ENCODE data around the gene DUSP7.

DUSP7 gene

DNA sequence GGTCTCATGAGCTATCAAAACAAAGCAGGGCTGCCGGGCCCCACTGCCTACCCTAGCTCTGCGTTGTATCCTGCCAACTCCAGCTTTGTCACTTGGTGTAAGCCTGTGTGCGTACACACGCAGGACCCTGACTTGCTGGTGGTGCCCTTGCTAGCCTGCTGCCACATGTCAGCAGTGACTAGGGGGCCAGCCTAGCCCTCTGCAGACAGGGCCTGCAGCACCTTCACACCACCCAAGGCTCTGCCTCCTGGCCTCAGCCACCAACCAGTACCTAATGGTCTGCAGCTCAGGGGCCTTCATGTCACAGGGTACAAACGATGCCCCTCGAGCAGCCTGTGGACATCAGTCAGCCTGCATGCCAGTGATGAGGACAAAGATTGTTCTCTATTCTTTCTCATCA is 30.1 kb upstream of the DUSP7 start:
- no peaks in the 10 kb centered on the region for H3K9me3 ChIP-seq (ENCODE audit: control insufficient read depth in 1 of 2, low read length in 2 of 2)
- no peak overlapping the region for H3K4me3 ChIP-seq (ENCODE audit: low read depth in 1 of 2, low read length in 2 of 2)
- H3K27ac ChIP-seq (ENCODE audit: low read depth, low read length), result no peak overlapping the region
- no peaks in the 10 kb centered on the region for H3K27me3 ChIP-seq (ENCODE audit: control insufficient read depth in 1 of 2, insufficient read depth in 2 of 2, low read length in 2 of 2)
- H3K4me1 ChIP-seq (ENCODE audit: control insufficient read depth in 1 of 2, insufficient read depth in 2 of 2, low read length in 2 of 2), result peaks cover 0 to 5% of the 10 kb centered on the region in 2 donors
- H3K9ac ChIP-seq (ENCODE audit: low read depth in 1 of 2, low read length in 2 of 2), result no peak overlapping the region
- peaks cover 0 to 3% of the 10 kb centered on the region in 2 donors for H3K36me3 ChIP-seq (ENCODE audit: control insufficient read depth in 1 of 2, insufficient read depth in 2 of 2, low read length in 2 of 2)

DNA sequence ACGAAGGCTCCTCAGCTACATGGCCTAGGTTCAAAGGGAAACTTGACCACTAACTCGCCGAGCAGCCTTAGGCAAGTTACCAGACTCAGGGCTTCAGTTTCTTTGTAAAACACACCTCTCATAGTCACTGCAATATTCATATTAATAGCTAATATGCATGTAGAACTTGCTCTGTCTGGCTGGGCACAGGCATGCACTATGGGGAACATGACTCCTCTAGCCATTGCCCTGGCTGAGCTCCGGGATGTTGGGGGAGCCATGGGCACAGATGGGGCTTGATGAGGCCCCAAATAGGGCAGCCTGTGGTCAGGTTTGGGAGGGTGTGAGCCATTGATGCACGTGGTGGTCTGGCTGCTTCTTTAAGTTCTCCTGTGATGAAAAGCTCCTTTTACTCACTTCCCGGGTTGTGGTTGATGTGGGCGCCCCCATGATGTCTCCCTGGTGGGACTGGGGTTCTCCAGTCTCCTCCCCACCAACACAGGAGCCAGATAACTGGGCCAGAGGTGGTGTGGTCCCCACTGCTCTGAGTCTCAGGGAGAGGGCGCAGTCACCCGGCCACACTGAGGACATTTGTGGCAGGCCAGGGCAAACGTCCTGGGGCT is 29.4 kb upstream of the DUSP7 start:
- no peak overlapping the region for H3K27ac ChIP-seq (ENCODE audit: low read depth, low read length)

DNA sequence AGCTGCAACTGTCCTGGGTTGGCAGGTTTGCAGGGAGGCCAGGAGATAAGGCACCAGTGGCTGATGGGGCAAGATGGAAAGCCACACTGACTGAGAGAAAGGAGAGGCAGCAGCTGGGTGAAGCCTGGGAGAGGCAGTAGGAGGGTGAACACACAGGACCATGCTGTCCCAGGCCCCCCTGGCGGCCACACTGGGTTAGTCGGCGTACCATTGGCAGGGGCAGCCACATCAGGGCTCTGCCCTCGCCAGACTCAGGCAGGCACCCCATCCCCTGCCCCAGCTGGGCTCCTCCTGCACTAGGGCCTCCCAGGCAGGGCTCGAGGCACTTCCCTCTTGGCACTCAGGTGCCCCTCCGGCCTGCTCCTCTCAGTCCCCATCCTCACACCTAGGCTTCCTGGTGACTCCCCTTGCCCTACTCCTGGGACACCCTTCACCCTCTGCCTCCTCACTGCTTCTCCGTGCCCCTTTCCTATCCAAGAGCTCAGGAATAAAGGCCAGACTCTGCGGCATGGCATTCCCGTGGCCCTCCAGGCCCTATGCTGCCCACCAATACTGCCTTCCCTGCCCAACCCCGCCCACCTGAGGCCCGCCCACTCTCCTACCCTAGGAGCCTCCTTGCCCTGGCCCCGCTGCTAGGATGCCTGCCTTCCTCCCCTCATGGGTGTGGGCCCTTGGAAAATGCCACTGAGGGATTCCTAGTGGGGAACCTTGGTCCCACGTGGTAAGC is 28.7 kb upstream of the DUSP7 start:
- H3K9me3 ChIP-seq (ENCODE audit: control insufficient read depth in 1 of 2, low read length in 2 of 2), result no peaks in the 10 kb centered on the region
- H3K27ac ChIP-seq (ENCODE audit: low read depth, low read length), result no peak overlapping the region
- no peak overlapping the region for H3K9ac ChIP-seq (ENCODE audit: low read depth in 1 of 2, low read length in 2 of 2)
- H3K4me1 ChIP-seq (ENCODE audit: control insufficient read depth in 1 of 2, insufficient read depth in 2 of 2, low read length in 2 of 2), result peaks cover 0 to 5% of the 10 kb centered on the region in 2 donors
- H3K4me3 ChIP-seq (ENCODE audit: low read depth in 1 of 2, low read length in 2 of 2), result no peak overlapping the region
- peaks cover 0 to 3% of the 10 kb centered on the region in 2 donors for H3K36me3 ChIP-seq (ENCODE audit: control insufficient read depth in 1 of 2, insufficient read depth in 2 of 2, low read length in 2 of 2)
- no peaks in the 10 kb centered on the region for H3K27me3 ChIP-seq (ENCODE audit: control insufficient read depth in 1 of 2, insufficient read depth in 2 of 2, low read length in 2 of 2)

More for the DNA sequence above, 29.4 kb upstream of the DUSP7 start:
- Histone ChIP-seq H3K27me3 (ENCODE audit: control insufficient read depth in 1 of 2, insufficient read depth in 2 of 2, low read length in 2 of 2) (no peaks in the 10 kb centered on the region), H3K9me3 (ENCODE audit: control insufficient read depth in 1 of 2, low read length in 2 of 2) (no peaks in the 10 kb centered on the region), H3K36me3 (ENCODE audit: control insufficient read depth in 1 of 2, insufficient read depth in 2 of 2, low read length in 2 of 2) (peaks cover 0 to 3% of the 10 kb centered on the region in 2 donors), H3K4me1 (ENCODE audit: control insufficient read depth in 1 of 2, insufficient read depth in 2 of 2, low read length in 2 of 2) (peaks cover 0 to 5% of the 10 kb centered on the region in 2 donors), H3K4me3 (ENCODE audit: low read depth in 1 of 2, low read length in 2 of 2) (no peak overlapping the region), H3K9ac (ENCODE audit: low read depth in 1 of 2, low read length in 2 of 2) (no peak overlapping the region)

DNA sequence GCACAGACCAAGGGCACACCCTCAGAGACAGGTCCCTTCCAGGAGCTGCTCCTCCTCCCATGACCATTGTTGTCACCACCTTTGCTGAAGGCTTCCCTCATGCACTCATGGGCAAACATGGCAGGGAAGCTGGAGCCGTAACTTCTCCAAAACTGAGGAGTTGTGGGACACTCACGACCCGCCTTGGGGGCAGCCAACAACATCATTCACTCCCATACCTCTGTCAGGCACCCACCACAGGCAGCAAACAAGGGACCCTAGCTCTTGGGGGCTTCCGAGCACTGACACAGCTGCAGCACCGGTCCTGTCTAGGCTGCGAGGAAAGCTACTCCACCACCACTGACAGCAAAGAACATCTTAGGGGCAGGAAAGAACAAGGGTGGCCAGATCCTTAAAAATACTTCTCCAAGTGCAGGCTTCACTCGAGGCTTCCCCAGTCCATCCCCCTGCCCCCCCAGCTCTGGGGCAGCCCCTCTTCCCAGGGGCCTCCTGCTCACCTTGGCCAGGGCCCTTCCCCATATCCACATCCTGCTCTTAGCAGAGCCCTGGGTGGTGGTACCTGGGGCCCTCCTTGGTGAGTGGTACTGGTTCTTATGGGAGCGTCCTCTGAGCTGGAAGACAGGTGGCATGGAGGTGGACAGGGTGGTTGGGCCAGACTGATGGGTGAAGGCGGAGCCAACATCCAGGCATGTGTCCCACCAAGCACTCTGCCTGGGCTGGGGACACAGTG is 28.0 kb upstream of the DUSP7 start:
- Histone ChIP-seq H3K27ac (ENCODE audit: low read depth, low read length) (no peak overlapping the region), H3K4me1 (ENCODE audit: control insufficient read depth in 1 of 2, insufficient read depth in 2 of 2, low read length in 2 of 2) (peaks cover 0 to 5% of the 10 kb centered on the region in 2 donors), H3K4me3 (ENCODE audit: low read depth in 1 of 2, low read length in 2 of 2) (no peak overlapping the region), H3K36me3 (ENCODE audit: control insufficient read depth in 1 of 2, insufficient read depth in 2 of 2, low read length in 2 of 2) (peaks cover 0 to 3% of the 10 kb centered on the region in 2 donors), H3K9ac (ENCODE audit: low read depth in 1 of 2, low read length in 2 of 2) (no peak overlapping the region), H3K9me3 (ENCODE audit: control insufficient read depth in 1 of 2, low read length in 2 of 2) (no peaks in the 10 kb centered on the region), H3K27me3 (ENCODE audit: control insufficient read depth in 1 of 2, insufficient read depth in 2 of 2, low read length in 2 of 2) (no peaks in the 10 kb centered on the region)

DNA sequence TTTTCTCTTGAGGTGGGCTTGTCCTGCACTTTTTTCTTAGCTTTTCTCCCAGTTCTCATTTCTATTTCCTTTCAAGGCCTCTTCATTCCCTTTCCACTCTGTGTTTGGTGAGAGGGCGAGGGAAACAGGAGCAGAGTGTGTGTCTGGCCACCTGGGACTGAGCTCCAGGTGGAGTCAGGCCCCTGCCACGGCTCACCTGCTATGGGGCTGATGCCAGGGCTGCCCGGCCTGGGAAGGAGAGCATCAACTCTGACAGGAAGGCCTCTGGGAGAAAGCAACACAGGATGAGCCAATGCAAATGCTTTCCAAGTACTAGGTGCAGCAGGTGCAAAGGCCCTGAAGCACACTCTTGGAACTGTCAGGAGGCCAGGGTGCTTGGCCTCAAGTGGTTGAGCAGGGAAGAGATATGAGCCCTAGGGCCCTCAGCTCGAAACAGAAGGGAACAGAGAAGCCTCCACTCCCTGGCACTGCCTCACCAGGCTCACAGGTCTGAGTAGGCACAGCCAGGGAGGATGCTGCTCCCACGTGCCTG is 27.3 kb upstream of the DUSP7 start:
- Histone ChIP-seq H3K9ac (ENCODE audit: low read depth in 1 of 2, low read length in 2 of 2) (no peak overlapping the region), H3K27ac (ENCODE audit: low read depth, low read length) (no peak overlapping the region), H3K9me3 (ENCODE audit: control insufficient read depth in 1 of 2, low read length in 2 of 2) (no peaks in the 10 kb centered on the region), H3K27me3 (ENCODE audit: control insufficient read depth in 1 of 2, insufficient read depth in 2 of 2, low read length in 2 of 2) (no peaks in the 10 kb centered on the region), H3K36me3 (ENCODE audit: control insufficient read depth in 1 of 2, insufficient read depth in 2 of 2, low read length in 2 of 2) (peaks cover 0 to 3% of the 10 kb centered on the region in 2 donors), H3K4me3 (ENCODE audit: low read depth in 1 of 2, low read length in 2 of 2) (no peak overlapping the region), H3K4me1 (ENCODE audit: control insufficient read depth in 1 of 2, insufficient read depth in 2 of 2, low read length in 2 of 2) (peaks cover 0 to 5% of the 10 kb centered on the region in 2 donors)

DNA sequence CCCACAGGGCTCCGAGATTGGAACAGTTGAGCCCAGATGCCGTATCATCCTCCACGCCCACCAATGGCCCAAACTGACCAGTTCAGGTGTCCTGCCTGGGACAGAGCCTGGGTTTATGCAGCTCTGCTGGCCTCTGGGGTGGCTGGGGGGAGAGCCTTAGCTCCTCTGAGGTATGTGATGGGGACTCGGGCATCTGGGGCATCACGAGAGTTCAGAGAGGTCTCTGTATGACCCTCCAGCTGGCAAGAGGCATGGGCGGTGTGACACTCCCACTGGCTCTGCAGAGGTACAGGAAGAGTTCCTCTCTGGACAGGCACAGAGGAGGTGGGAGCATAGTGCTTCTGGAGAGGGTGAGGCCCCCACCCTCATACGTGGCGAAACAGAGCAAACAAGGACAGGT is 26.6 kb upstream of the DUSP7 start:
- Histone ChIP-seq H3K4me1 (ENCODE audit: control insufficient read depth in 1 of 2, insufficient read depth in 2 of 2, low read length in 2 of 2) (peaks cover 0 to under 1% of the 10 kb centered on the region in 2 donors), H3K27ac (ENCODE audit: low read depth, low read length) (no peak overlapping the region), H3K9ac (ENCODE audit: low read depth in 1 of 2, low read length in 2 of 2) (no peak overlapping the region), H3K36me3 (ENCODE audit: control insufficient read depth in 1 of 2, insufficient read depth in 2 of 2, low read length in 2 of 2) (peaks cover 0 to 3% of the 10 kb centered on the region in 2 donors), H3K27me3 (ENCODE audit: control insufficient read depth in 1 of 2, insufficient read depth in 2 of 2, low read length in 2 of 2) (no peaks in the 10 kb centered on the region), H3K9me3 (ENCODE audit: control insufficient read depth in 1 of 2, low read length in 2 of 2) (no peaks in the 10 kb centered on the region), H3K4me3 (ENCODE audit: low read depth in 1 of 2, low read length in 2 of 2) (no peak overlapping the region)

DNA sequence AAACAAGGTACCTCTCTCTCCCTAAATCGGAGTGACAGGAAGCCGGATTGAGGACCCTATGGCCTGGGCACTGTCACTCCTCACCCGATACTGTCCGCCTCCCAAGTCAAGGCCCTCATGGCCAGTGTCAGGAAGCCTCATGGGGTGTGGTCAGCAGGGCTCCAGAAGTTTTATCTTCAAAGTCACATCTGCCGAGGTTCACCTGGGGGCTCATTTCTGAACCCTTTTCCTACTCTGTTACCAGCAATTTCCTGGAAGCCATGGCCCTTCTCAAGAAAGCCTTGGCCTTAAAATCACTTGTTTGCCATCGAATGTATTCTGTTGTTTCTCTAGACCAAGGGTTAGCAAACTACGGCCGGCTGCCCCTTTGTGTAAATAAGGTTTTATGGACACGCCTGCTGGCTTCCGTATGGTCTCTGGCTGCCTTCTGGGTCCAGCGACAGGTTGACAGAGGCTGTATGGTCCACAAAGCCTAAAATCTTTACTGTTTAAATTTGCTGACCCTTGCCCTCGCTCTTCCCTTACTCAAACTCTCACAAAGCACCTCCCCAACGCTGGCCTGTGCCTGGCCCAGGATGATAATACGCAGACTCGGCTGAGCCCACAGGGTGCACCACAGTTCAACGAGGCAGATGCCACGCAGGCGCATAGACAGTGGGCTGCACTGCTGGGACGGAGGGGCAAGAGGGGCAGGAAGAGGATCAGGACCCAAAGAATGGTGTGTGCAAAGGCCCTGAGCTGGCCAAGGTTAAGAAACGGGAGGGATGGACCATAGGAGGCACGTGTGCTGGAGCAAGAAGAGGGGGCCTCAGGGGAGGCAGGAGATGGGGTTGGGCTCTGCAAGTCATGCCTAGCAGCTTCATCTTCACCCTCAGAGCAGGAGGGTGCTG is 24.7 kb upstream of the DUSP7 start:
- H3K4me3 ChIP-seq (ENCODE audit: low read depth in 1 of 2, low read length in 2 of 2), result no peak overlapping the region
- H3K27ac ChIP-seq (ENCODE audit: low read depth, low read length), result no peak overlapping the region
- peaks cover 0 to 3% of the 10 kb centered on the region in 2 donors for H3K36me3 ChIP-seq (ENCODE audit: control insufficient read depth in 1 of 2, insufficient read depth in 2 of 2, low read length in 2 of 2)
- no peaks in the 10 kb centered on the region for H3K9me3 ChIP-seq (ENCODE audit: control insufficient read depth in 1 of 2, low read length in 2 of 2)
- no peaks in the 10 kb centered on the region for H3K27me3 ChIP-seq (ENCODE audit: control insufficient read depth in 1 of 2, insufficient read depth in 2 of 2, low read length in 2 of 2)
- H3K4me1 ChIP-seq (ENCODE audit: control insufficient read depth in 1 of 2, insufficient read depth in 2 of 2, low read length in 2 of 2), result no peaks in the 10 kb centered on the region
- H3K9ac ChIP-seq (ENCODE audit: low read depth in 1 of 2, low read length in 2 of 2), result no peak overlapping the region

DNA sequence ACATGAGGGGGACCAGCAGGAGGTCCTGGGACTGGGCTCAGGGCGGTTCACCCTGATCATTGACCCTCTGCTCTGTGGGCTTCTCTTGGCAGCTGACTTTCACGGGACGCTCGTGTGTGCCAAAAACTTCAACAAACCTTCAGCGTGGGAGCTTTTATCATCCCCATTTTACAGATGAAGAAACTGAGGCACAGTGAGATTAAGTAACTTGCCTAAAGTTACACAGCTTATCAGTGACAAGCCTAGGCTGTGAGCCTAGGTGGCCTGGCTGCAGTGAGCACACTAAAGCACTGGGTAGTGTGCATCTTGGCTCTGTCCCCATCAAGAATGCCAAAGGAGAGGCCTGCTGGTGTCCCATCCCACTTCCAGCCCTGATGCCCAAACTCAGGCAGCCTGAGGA is 23.6 kb upstream of the DUSP7 start:
- Histone ChIP-seq H3K27me3 (ENCODE audit: control insufficient read depth in 1 of 2, insufficient read depth in 2 of 2, low read length in 2 of 2) (no peaks in the 10 kb centered on the region), H3K9me3 (ENCODE audit: control insufficient read depth in 1 of 2, low read length in 2 of 2) (no peaks in the 10 kb centered on the region), H3K27ac (ENCODE audit: low read depth, low read length) (no peak overlapping the region)

DNA sequence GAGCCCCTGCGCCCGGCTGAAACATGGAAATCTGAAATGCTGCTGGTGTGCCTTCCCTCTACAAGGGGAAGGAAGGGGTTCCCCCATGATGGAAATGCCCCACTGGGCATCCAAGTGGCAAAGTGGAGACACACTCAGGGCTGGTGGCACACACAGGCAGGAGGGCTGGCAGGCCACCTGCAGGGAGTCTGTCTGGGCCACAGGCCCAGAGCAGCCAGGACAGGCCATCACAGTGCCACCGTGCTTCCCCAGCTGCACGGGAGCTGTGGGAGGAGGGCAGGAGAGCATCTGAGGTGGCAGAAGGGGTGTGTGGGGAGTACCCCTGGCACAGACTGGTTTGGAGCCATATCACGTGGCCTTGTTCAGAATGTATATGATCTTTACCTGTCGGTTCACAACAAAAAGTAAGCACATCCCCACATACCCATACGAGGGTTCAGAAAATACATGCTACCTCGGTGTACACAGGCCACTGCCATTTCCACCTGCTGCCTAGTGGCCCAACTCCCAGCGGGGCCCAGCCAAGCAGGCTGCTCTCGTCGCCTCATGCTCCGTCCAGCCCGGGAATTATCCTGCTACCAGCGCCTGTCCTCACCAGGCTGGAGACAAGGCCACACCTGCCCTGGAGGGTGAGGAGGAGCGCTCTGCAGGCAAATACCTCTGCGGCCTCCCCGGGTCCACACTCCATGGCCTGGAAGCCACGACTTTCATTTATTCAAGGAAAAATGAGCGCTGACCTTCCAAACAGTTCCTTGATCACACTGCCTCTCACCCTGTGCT is 22.6 kb upstream of the DUSP7 start:
- Histone ChIP-seq H3K27me3 (ENCODE audit: control insufficient read depth in 1 of 2, insufficient read depth in 2 of 2, low read length in 2 of 2) (no peaks in the 10 kb centered on the region), H3K4me1 (ENCODE audit: control insufficient read depth in 1 of 2, insufficient read depth in 2 of 2, low read length in 2 of 2) (no peaks in the 10 kb centered on the region), H3K36me3 (ENCODE audit: control insufficient read depth in 1 of 2, insufficient read depth in 2 of 2, low read length in 2 of 2) (peaks cover 0 to 10% of the 10 kb centered on the region in 2 donors), H3K9ac (ENCODE audit: low read depth in 1 of 2, low read length in 2 of 2) (no peak overlapping the region), H3K27ac (ENCODE audit: low read depth, low read length) (no peak overlapping the region), H3K9me3 (ENCODE audit: control insufficient read depth in 1 of 2, low read length in 2 of 2) (no peaks in the 10 kb centered on the region), H3K4me3 (ENCODE audit: low read depth in 1 of 2, low read length in 2 of 2) (no peak overlapping the region)

More for the DNA sequence above, 23.6 kb upstream of the DUSP7 start:
- Histone ChIP-seq H3K4me1 (ENCODE audit: control insufficient read depth in 1 of 2, insufficient read depth in 2 of 2, low read length in 2 of 2) (no peaks in the 10 kb centered on the region), H3K9ac (ENCODE audit: low read depth in 1 of 2, low read length in 2 of 2) (no peak overlapping the region), H3K36me3 (ENCODE audit: control insufficient read depth in 1 of 2, insufficient read depth in 2 of 2, low read length in 2 of 2) (peaks cover 0 to 8% of the 10 kb centered on the region in 2 donors), H3K4me3 (ENCODE audit: low read depth in 1 of 2, low read length in 2 of 2) (no peak overlapping the region)

Measured in duodenal mucosa (tissue), 2 donors.